NCI-H2227 (cell line): ENCODE data around the gene SH2D5.
A peak's percentile ranks its signal among the peaks of the same experiment; 100 is the strongest.
"Not testable (repeated sequence)": the region's sequence is repeated elsewhere in the genome, so short reads cannot be mapped to it uniquely, and the experiment has no call there.

ENCODE experiments used
- DNase-seq: peaks from one replicate; lab custom pipeline; 2025; ENCODE audit not compliant: unreplicated experiment; lab: John Stamatoyannopoulos, UW

Gene SH2D5

DNA sequence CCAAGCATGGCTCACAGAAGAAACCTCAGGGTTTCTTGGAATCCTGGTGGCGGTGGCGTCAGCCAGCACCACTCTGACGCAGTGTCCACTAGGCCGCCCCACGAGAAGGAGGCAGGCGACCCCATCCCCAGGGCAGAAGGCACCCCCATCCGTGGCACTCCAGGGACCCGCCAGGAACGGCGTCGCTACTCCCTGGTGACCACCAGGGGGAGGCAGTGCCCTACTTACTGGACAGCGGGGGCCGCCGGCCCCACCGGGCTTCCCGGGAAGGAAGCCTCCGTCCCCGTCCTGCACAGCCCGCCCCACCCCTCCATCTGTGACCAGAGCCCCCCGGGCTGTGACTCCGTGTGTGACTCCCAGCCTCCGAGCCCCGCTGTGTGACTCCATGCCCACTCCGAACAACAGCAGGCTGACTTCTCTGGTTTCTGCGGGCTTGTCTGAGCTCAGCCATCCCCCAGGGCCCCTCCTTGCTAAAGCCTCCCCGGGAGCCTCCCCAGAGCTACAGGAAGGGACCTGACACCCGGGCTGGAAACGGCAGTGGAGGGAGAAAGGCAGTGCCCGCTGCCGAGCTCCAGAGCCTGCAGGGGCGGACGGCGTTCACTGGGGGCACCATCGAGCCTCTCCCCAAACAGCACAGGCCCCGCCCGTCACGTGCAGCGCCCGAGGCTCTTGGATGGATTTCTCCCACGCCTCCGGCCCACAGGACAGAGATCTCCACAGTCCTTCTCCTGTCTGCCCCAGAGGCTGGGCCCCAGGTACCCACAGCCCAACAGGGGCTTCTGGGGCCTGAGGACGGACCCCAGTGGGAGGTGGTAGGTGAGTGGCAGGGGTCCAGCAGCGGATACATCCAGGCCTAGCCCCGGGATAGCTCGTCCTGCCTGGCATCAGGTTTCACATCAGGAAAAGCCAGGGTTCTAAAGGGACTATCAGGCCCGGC is 35.8 kb downstream of the SH2D5 start:
- peak; percentile 94 for DNase-seq

DNA sequence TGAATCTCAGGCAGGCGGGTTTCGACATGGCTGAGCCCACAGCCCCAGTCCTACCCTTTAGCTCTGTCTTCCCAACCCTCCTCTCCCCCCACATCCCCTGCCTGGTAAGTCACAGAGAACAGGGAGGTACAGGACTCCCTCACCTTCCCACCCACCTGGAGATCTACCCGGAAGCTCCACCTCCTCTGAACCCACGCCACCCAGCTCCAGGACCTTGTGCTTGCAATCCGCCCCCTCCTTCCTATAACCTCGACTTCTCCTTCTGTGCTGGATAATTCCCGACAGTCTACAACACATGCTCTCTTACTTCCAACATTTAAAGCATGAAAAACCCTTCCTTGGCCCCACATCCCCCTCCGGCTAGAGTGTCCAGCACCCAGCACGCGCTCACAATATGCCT is 37.0 kb downstream of the SH2D5 start:
- DNase-seq = no peak

DNA sequence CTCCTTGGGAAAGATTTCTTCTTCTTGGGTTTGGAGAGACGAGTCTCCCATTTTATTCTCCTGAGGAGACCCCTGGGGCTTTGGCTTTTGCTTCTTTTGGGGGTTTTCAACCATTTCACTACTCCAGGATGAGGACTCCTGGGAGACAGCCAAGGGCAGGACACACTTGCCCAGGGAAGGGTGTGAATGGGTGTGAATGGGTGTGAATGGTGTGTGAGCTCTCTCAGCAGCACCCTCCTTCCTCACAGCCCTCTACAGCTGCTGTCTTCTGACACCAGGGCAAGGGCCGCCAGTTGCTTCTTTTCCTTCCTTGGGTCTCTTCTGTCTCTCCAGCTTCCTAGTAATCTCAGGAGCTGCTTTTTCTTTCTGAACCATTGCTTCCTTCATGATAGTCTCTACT is 38.9 kb downstream of the SH2D5 start:
- DNase-seq = no peak

DNA sequence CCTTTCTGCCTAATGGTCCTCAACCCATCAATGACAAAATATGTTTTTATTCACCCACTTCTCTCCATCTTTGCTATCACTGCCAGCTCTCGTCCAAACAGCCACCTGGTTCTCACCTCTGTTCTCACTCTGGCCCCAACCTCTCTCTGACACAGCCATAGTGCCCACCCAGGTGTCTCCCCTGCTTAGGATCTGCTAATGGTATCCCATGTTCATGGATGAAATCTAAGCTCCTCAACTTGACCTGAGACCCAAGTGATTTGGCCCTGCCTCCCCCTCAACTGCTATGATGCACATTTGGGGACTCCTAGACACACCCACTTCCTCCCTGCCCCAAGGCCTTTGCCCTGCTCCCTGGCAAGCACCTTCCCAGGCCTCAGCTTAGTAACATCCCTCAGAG is 40.6 kb downstream of the SH2D5 start:
- no peak for DNase-seq

DNA sequence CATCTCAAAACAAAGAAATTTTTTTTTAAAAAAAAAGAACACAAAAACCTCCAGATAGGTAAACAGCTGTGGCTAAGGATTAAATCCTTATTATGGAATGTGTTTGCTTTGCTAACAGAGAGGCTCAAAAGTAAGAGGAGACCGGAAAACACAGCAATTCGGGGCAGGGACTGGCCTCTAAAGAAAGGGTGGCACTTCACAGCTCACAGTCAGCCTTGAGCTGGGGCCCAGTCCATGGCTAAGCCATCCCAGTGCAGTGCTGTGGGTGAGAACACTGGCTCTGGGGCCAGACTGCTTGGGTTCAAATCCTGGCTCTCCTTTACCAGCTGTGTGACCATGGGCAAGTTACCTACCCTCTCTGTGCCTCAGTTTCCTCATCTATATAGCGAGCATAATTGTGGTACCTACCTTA is 42.9 kb downstream of the SH2D5 start:
- no peak for DNase-seq

DNA sequence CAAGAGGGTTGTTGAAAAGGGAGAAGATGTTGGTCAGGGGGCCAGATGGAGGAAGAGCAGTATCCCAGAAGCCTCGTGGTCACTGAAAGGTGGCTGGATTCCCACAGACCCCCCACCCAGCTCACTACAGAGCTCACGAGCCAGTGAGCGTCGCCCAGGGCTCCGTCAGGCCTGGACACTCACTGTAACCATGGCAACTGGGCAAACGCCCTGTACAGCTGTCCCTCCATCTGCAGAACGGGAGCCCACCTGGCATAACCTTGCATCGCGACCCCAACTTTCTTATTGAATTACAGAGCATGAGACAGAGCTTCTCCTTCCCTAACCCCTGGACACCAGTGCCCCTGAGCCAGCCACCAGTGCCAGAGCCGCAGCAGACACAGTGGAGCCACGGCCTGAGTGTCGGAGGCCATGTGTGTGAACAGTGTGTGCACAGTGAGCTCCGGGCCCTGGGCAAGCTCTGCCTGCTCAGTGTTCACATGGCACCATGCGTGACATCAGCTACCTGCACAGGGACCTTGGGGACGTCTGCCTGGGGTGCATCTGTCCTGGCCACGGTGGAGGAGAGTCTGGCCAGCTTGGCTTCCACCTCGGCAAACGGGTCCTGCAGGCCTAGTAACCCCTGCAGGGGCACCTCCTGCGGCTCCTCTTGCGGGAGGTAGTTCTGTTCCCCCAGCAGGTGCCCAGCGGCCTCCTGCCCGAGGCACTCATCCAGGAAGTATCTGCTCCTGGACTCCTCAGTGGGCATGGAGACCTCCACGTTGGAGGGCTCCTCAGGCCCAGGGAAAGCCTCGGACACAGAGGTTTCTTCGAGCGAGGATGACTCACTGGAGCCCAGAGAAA is 45.4 kb downstream of the SH2D5 start:
- DNase-seq = no peak

DNA sequence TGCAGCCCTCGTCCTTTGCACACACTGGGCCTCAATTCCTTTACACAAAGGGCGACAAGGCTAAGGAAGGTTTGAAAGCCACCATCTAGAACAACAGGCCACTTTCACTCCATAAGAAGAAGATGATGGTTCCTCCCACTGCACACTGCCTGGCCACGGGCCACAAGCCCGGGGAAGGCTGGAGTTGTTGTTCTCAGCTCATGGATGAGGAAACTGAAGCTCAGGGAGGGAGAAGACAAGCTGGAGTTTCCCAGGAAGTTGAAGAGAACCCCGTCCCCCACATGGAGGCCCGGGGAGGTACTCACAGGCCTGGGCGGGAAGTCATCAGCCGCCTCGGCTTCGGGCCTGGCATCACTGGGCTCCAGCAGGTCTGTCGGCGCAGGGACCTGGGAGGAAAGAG is 46.8 kb downstream of the SH2D5 start:
- DNase-seq = no peak

DNA sequence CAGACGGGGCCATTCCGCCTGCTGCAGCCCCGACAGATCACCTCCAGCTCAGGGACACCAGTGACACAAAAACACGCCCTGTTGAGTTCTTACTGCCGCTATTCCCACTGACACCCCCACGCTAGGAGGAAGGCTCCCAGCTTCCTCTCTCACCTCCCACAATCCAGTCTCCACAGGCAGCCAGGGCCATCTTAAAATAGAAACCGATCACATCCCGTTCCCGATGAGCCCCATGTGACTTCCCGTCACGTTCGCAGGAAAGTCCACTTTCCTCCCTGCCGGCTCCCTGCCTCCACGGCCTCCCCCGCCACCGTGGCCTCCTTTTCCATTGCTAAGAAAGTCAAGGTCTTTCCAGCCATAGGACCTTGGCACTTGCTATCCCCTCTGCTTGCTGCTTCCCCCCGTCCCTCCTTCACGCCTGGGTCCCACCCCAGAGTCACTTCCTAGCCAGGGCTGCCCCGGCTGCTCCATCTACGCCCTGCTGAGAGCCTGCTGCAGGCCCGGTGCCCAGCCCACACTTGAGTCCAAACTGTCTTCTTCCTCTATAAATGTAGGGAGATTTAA is 47.3 kb downstream of the SH2D5 start:
- DNase-seq = no peak

DNA sequence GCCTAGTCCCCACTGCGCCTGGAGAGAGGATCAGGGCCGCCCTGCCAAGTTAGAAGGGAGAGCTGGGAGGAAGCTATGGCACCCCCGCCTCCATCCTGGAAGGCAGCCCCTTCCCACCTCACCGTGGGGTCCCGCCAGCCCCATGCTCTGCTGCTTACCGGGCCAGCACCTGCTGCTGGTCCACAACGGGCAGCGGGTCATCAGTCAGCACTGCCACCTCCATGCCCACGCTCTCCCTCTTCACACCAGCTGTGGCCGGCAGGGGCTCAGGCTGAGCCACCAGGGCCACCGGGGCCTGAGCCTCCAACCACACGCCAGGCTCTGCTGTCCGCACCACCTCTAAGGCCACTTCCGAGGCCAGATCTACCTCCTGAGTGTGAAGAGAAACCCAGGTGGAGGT is 47.9 kb downstream of the SH2D5 start:
- no peak for DNase-seq

DNA sequence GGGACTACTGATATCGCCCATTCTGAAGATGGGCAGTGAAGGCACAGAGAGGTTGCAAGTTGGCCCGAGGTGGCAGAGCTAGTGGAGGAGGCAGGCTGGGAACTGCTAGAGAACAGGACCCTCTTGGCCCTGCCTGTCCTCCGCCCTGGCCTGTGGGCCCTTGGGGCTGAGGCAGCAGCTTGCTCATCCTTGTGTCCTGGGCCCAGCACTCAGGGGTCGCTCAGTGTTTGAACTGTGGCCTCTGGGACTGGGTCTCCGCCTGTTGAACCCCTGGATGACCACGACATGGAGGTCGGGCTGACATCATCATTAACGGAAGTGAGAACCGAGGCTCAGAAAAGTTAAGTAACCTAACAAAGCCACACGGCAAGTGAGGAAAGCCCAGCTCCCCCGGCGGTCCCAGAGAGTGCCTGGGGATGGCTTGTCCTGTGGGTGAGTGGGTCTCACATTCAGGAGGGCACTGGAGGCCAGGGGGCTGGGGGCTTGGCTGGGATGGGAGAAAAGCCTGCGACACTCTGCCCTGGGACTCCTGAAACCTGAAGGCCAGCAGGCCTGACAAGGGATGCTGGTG is 48.4 kb downstream of the SH2D5 start:
- DNase-seq = no peak

DNA sequence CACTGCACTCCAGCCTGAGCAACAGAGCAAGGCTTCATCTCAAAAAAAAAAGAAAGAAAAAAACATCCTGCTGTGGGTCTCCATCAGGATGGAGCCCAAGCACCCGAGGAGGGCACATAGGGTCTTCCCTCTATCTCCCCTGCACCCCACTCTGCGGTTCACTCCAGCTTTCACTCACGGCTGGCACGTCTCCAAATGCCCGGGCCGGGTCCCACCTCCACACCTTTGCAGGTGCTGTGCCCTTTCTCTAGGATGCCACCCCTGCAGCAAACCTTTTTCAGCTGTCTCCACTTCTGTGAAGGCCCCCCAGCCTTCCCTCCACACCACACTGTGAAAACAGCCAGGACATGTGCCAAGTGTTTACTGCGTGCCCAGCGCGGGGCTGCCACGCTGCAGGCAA is 48.9 kb downstream of the SH2D5 start:
- no peak for DNase-seq

DNA sequence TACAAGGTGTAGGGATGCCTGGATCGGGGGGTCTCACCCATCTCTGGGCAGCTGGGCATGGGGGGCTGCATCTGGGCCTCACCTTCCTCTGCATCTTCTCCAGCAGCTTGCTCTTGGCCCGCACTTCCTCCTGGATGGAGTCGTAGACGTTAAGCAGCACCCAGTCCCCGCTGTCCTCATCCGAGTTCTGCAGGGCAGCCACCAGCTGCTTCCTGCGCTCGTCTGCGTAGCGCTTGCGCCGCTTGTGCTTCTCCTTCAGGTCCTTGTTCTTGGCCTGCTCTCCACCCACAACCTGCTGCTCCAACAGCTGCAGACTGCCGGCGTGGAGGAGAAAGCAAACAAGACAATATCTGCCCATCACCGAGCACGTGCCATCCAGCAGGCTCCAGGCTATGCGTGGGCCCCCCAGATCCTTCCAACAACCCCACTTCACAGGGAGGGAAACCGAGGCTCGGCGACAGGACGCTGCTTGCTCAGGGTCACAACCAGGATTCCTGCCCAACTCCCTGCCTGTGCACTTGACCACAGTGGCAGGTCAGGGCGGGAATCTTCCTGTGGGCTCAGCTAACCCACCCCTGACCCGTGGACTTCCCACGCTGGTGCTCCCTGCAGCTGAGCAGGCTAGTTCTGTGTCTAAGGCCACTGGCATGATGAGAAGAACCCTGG is 49.8 kb downstream of the SH2D5 start:
- DNase-seq = no peak

DNA sequence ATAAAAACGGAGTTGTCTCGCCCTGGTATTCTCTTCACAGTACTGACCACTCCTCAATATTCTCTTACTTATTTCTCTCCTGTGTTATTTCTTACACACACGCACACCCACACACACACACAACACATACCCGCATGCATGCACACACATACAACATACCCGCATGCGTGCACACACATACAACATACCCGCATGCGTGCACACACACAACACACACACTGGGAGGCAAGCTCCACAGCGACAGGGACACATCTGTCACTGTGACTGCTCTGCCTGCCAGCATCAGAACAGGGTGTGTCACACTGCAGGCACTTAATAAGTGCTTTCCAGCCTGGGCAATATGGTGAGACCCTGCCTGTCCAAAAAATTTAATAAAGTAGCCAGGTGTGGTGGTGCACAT is 50.5 kb downstream of the SH2D5 start:
- no peak for DNase-seq

DNA sequence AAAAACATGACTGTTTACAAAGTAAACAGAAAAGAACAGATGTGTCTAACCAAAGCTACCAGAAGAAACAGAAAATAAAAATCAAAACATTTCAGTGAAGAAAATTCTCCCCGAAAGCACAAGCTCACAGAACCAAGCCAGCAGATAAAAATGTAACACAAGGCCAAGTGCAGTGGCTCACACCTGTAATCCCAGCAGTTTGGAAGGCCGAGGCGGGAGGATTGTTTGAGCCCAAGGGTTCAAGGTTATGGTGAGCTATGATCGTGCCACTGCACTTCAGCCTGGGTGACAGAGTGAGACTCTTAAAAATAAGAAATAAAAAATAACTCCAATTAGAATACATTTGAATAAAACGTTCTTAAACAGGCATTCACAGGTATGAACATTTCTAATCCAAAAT is 52.2 kb downstream of the SH2D5 start:
- DNase-seq = no peak

DNA sequence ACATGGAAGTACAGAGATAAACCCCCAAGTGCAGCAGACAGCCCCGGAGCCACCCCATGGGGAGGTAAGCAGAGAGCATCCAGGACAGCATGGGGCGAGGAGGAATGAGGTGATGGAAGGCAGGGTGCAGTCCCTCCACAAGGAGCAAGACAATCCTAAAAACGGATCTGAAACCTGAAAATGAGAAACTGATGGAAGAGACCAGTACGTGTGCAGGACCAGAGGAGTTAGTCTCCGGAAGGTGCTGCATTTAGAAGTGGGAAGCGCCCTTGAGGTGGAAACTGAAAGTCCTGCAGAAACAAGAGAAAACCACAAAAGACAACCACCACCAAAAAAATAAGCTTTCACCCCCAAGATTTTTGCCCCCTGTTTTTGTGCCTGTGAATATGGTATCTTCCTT is 53.9 kb downstream of the SH2D5 start:
- DNase-seq = no peak

DNA sequence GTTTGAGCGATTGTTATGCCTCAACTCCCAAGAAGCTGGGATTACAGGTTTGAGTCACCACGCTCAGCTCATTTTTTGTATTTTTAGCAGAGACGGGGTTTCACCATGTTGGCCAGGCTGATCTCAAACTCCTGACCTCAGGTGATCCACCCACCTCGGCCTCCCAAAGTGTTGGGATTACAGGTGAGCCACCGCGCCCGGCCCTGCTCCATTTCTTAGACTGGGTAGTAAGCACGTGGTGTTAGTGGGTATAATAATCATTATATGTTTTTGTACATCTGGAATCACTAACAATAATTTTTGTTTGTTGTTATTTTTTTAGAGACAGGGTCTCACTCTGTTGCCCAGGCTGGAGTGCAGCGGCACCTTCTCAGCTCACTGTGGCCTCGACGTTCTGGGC is 58.9 kb downstream of the SH2D5 start:
- DNase-seq = not testable (repeated sequence)

DNA sequence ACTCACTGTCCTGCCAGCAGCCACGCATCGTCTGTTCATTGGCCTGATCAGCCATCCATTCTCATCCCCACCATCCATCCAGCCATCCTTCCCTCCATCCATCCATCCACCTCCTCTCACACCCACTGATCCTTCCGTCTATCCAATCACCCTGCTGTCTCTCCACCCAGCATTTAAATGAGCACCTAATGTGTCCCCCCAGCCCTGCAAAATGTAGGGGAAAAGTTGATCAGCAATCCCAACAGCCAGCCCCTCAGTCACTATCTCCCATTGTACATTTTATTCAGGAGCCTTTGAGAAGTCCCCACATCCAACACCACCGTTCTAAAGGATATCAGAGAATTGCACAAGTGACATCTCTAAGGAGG is 60.3 kb downstream of the SH2D5 start:
- DNase-seq = no peak

DNA sequence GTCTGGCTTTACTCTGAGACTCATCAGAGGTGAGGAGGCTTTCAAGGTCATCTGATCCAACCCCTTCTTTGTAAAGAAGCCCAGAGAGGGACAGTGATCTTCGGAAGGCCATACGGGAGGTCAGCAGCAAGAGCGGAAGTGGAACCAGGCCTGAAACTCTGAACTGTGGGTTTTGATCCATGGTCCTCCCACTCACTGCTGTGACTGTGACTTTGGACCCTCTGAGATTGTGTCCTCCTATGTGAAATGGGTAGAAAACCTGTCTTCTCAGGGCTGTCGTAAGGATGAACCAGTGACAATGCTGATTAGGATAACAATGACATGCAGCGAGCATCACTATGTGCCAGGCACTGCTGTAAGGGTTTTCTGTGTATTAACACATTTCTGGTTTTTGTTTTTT is 61.6 kb downstream of the SH2D5 start:
- DNase-seq = no peak
